Frontal cortex (tissue), 4 donors: ENCODE measurements around the gene TIE1. TPM values are rescaled to one million over a fixed set of nuclear protein-coding genes. Genes with fewer than 3 reads are reported as not detected.

Experiments used
- DNase-seq, 2 donors: peaks; one replicate each; pipeline ENCODE4 v3.0.0; 2012; ENCODE audit warnings: low spot score in 2 of 2
- FAIRE-seq: peaks from 2 replicates; lab custom pipeline; 2012; peaks lifted over from hg19 to GRCh38; lab: Jason Lieb, UNC
- total RNA-seq: library from RNA; depleted of rRNA; stranded (reverse); fragments of >200 nt; gene quantifications from one replicate; pipeline ENCODE4 v1.2.3, GENCODE V29; 2014
- donor health status: control.
- donor health status: control.
- donor health status: control.

Gene TIE1
- total RNA-seq, 1 donor from 2014 or later = 6.9 TPM

- DNase-seq = no peak
- no peak for FAIRE-seq
Observed at GRCh38 chr1:43370564-43370963, 69.8 kb downstream of the TIE1 start.

DNA sequence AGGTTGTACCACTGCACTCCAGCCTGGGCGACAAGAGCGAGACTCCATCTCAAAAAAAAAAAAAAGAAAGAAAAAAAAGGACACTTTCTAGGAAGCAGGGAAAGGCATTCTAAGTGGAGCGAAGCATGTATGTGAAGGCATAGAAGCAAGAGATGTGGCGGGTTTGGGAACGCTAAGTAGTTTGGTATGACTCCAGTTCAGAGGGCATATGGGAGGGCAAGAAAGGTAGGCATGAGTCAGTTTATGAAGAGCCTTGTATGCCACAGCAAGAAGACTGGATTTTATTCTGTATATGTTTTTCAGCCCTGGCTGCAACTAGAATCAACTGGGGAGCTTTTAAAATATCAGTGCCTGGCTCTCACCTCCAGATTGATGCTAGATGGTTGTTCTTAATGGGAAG lies 71.4 kb downstream of the TIE1 start:
- FAIRE-seq = no peak

More for the DNA sequence above, 71.4 kb downstream of the TIE1 start:
- DNase-seq = no peak

Other genes with a start within 250 kb of the TIE1 start
- 57.5 TPM for gene EBNA1BP2, start 128.7 kb upstream of the TIE1 start, total RNA-seq
- gene CFAP57, start 128.7 kb upstream of the TIE1 start, total RNA-seq = 0.82 TPM
- 0.82 TPM for gene TMEM125, start 31.0 kb upstream of the TIE1 start, total RNA-seq
- gene C1orf210, start 15.4 kb upstream of the TIE1 start, total RNA-seq = not detected
- gene MPL, start 36.8 kb downstream of the TIE1 start, total RNA-seq = not detected
- 4.9 TPM for gene CDC20, start 58.0 kb downstream of the TIE1 start, total RNA-seq
- gene ELOVL1, start 67.0 kb downstream of the TIE1 start, total RNA-seq = 6.9 TPM
- gene MED8, start 88.8 kb downstream of the TIE1 start, total RNA-seq = 22.8 TPM
- gene SZT2, start 88.9 kb downstream of the TIE1 start, total RNA-seq = 19.2 TPM
- 27.3 TPM for gene HYI, start 152.9 kb downstream of the TIE1 start, total RNA-seq
- 39.1 TPM for gene PTPRF, start 229.9 kb downstream of the TIE1 start, total RNA-seq